H9 (cell line): Measurements from ENCODE around the gene SPRED3. TPM values are rescaled to one million over a fixed set of nuclear protein-coding genes. Genes with fewer than 3 reads are reported as not detected.
A peak's percentile ranks its signal among the peaks of the same experiment; 100 is the strongest.

Source experiments
- DNase-seq: peaks from one replicate; pipeline ENCODE4 v3.0.0-alpha.2; 2017
- H2AFZ ChIP-seq: one replicate; pipeline ENCODE4 v1.6.1; 2013; ENCODE audit warnings: mild to moderate bottlenecking, low read length, control low read depth, moderate library complexity
- H2AK5ac ChIP-seq: 2 replicates; pipeline ENCODE4 v1.6.1; 2013; ENCODE audit warnings: low read length, control low read depth, mixed read lengths; ENCODE audit not compliant: insufficient read length
- H2BK120ac ChIP-seq: one replicate; pipeline ENCODE4 v1.6.1; 2013; ENCODE audit warnings: low read depth, mild to moderate bottlenecking, low read length, control low read depth, inconsistent platforms; ENCODE audit not compliant: poor library complexity, severe bottlenecking
- H2BK12ac ChIP-seq: 2 replicates; pipeline ENCODE4 v1.6.1; 2013; ENCODE audit warnings: low read length, control low read depth, mixed read lengths, low read depth; ENCODE audit not compliant: insufficient read length
- H2BK15ac ChIP-seq: 2 replicates; pipeline ENCODE4 v1.6.1; 2013; ENCODE audit warnings: low read depth, low read length, control low read depth
- H2BK20ac ChIP-seq: one replicate; pipeline ENCODE4 v1.6.1; 2013; ENCODE audit warnings: low read depth, mild to moderate bottlenecking, low read length, control low read depth, inconsistent platforms; ENCODE audit not compliant: poor library complexity, severe bottlenecking
- H2BK5ac ChIP-seq: 2 replicates; pipeline ENCODE4 v1.6.1; 2013; ENCODE audit warnings: low read length, control low read depth, mixed read lengths; ENCODE audit not compliant: insufficient read length
- H3K14ac ChIP-seq: 2 replicates; pipeline ENCODE4 v1.6.1; 2013; ENCODE audit warnings: low read length, control low read depth; ENCODE audit not compliant: insufficient read depth
- H3K18ac ChIP-seq: 2 replicates; pipeline ENCODE4 v1.6.1; 2013; ENCODE audit warnings: low read depth, mild to moderate bottlenecking, mixed read lengths, low read length, control low read depth; ENCODE audit not compliant: insufficient read length
- H3K23ac ChIP-seq: 2 replicates; pipeline ENCODE4 v1.6.1; 2013; ENCODE audit warnings: low read length, control low read depth, mixed read lengths, low read depth; ENCODE audit not compliant: insufficient read length
- H3K23me2 ChIP-seq: 2 replicates; pipeline ENCODE4 v1.6.1; 2013; ENCODE audit warnings: low read depth, mild to moderate bottlenecking, mixed read lengths, low read length, control low read depth; ENCODE audit not compliant: insufficient read length, poor library complexity, severe bottlenecking
- H3K27ac ChIP-seq: 2 replicates; pipeline ENCODE4 v1.5.1; 2013; ENCODE audit warnings: low read length, control low read depth, mixed read lengths, low read depth; ENCODE audit not compliant: insufficient read length
- H3K27me3 ChIP-seq: 2 replicates; pipeline ENCODE4 v1.6.1; 2013; ENCODE audit warnings: low read length, control low read depth, inconsistent platforms; ENCODE audit not compliant: insufficient read depth
- H3K4ac ChIP-seq: 2 replicates; pipeline ENCODE4 v1.6.1; 2013; ENCODE audit warnings: low read depth, mild to moderate bottlenecking, control low read depth, inconsistent platforms, low read length, moderate library complexity
- H3K4me1 ChIP-seq: 2 replicates; pipeline ENCODE4 v1.6.1; 2013; ENCODE audit warnings: low read length, control low read depth, inconsistent platforms; ENCODE audit not compliant: insufficient read depth
- H3K4me2 ChIP-seq: 2 replicates; pipeline ENCODE4 v1.6.1; 2013; ENCODE audit warnings: low read length, control low read depth, mixed read lengths; ENCODE audit not compliant: insufficient read length, insufficient read depth
- H3K56ac ChIP-seq: 2 replicates; pipeline ENCODE4 v1.6.1; 2013; ENCODE audit warnings: low read depth, mild to moderate bottlenecking, mixed read lengths, low read length, control low read depth; ENCODE audit not compliant: insufficient read length
- H3K79me1 ChIP-seq: 2 replicates; pipeline ENCODE4 v1.6.1; 2013; ENCODE audit warnings: low read depth, mild to moderate bottlenecking, moderate library complexity, low read length, control low read depth, inconsistent platforms; ENCODE audit not compliant: insufficient read depth, poor library complexity, severe bottlenecking
- H3K79me2 ChIP-seq: 2 replicates; pipeline ENCODE4 v1.6.1; 2013; ENCODE audit warnings: low read length, control low read depth, inconsistent platforms; ENCODE audit not compliant: insufficient read depth
- H3K9ac ChIP-seq: 2 replicates; pipeline ENCODE4 v1.6.1; 2013; ENCODE audit warnings: low read length, control low read depth, mixed read lengths; ENCODE audit not compliant: insufficient read length; ENCODE audit errors: extremely low read depth
- H3K9me3 ChIP-seq: one replicate; pipeline ENCODE4 v1.6.1; 2013; ENCODE audit warnings: low read depth, low read length, inconsistent platforms; ENCODE audit not compliant: control insufficient read depth
- H3T11ph ChIP-seq: one replicate; pipeline ENCODE4 v1.6.1; 2013; ENCODE audit warnings: mild to moderate bottlenecking, low read length, control low read depth, inconsistent platforms
- H4K20me1 ChIP-seq: one replicate; pipeline ENCODE4 v1.6.1; 2013; ENCODE audit not compliant: control insufficient read depth, insufficient read length, insufficient read depth
- H4K5ac ChIP-seq: 2 replicates; pipeline ENCODE4 v1.6.1; 2013; ENCODE audit warnings: low read depth, mild to moderate bottlenecking, mixed read lengths, low read length, control low read depth; ENCODE audit not compliant: insufficient read length
- H4K8ac ChIP-seq: replicated peaks from 2 replicates; pipeline ENCODE4 v1.6.1; 2013; ENCODE audit warnings: low read length, control low read depth, mixed read lengths, low read depth; ENCODE audit not compliant: insufficient read length
- H4K91ac ChIP-seq: 2 replicates; pipeline ENCODE4 v1.6.1; 2013; ENCODE audit warnings: low read depth, mild to moderate bottlenecking, moderate library complexity, mixed read lengths, low read length, control low read depth; ENCODE audit not compliant: insufficient read length
- H3K27ac Mint-ChIP-seq, 3 experiments: 2 replicates in 2 of 3; 3 replicates in 1 of 3; pipeline ENCODE4 v1.8.0; 2020 to 2021; ENCODE audit warnings: mixed read lengths in 3 of 3, mild to moderate bottlenecking in 1 of 3, moderate library complexity in 1 of 3
- H3K27me3 Mint-ChIP-seq: 2 replicates; pipeline ENCODE4 v1.8.0; 2021; ENCODE audit warnings: low read depth, mild to moderate bottlenecking, moderate library complexity, mixed read lengths
- H3K36me3 Mint-ChIP-seq, 3 experiments: 2 replicates in 2 of 3; 3 replicates in 1 of 3; pipeline ENCODE4 v1.8.0; 2020 to 2021; ENCODE audit warnings: low read depth in 3 of 3, mixed read lengths in 3 of 3; ENCODE audit not compliant: insufficient read depth in 1 of 3
- H3K4me1 Mint-ChIP-seq, 2 experiments: 2 replicates each; pipeline ENCODE4 v1.8.0; 2020; ENCODE audit warnings: mixed read lengths in 2 of 2
- H3K4me3 Mint-ChIP-seq, 2 experiments: 2 replicates in 1 of 2; 3 replicates in 1 of 2; pipeline ENCODE4 v1.8.0; 2020 to 2021; ENCODE audit warnings: mild to moderate bottlenecking in 2 of 2, mixed read lengths in 2 of 2, moderate library complexity in 1 of 2
- H3K9me3 Mint-ChIP-seq, 2 experiments: 2 replicates in 1 of 2; 3 replicates in 1 of 2; pipeline ENCODE4 v1.8.0; 2020; ENCODE audit warnings: mild to moderate bottlenecking in 2 of 2, mixed read lengths in 2 of 2, moderate library complexity in 1 of 2
- CTCF ChIP-seq: fragments of 200-600 bp; sonication (generic); conservative IDR thresholded peaks from 3 replicates; pipeline ENCODE4 v1.8.0; 2021; ENCODE audit warnings: antibody characterized with exemption, mild to moderate bottlenecking
- WGBS: extraction: QIAGEN DNeasy Blood & Tissue Kit; methylation state at CpG from one replicate; pipeline ENCODE4 v1.1.7; 2013; ENCODE audit warnings: missing lambda C conversion rate, low lambda C conversion rate, mixed read lengths; ENCODE audit not compliant: insufficient read length; ENCODE audit errors: extremely low coverage; 5-methylcytosine and 5-hydroxymethylcytosine counted together
- total RNA-seq: library from RNA; stranded (reverse); gene quantifications from 2 replicates; pipeline ENCODE4 v1.2.1, GENCODE V29; 2021

The SPRED3 gene
- total RNA-seq, 1 experiment from 2014 or later, result 16.4 TPM

GRCh38 chr19:38392707-38393308 is 4.3 kb downstream of the SPRED3 start:
- TF ChIP-seq CTCF, result no peak
- H3K36me3 Mint-ChIP-seq, result peaks cover 26 to 43% (median 31%) of the 10 kb centered on the region in 3 experiments
- H3K23ac ChIP-seq, result no peak overlapping the region
- H3K79me2 ChIP-seq, result no peaks in the 10 kb centered on the region; the same call in 1 of the 2 replicates
- peaks cover 23% of the 10 kb centered on the region for H3K23me2 ChIP-seq
- H3K9me3 Mint-ChIP-seq, result no peaks in the 10 kb centered on the region
- no peaks in the 10 kb centered on the region for H3K9me3 ChIP-seq
- peaks cover 25% of the 10 kb centered on the region for H3K27me3 Mint-ChIP-seq
- H2BK12ac ChIP-seq, result no peak overlapping the region
- no peak overlapping the region for H4K5ac ChIP-seq
- no peak overlapping the region for H3K14ac ChIP-seq
- peak overlapping the region in 1 of 2 experiments; percentile 2; a peak in 2 of 5 replicates for H3K4me3 Mint-ChIP-seq
- no peak overlapping the region for H2AK5ac ChIP-seq
- no peaks in the 10 kb centered on the region for H4K20me1 ChIP-seq
- no CpG with 5 or more reads among the region's 6 CpGs for WGBS
- no peak overlapping the region for H4K8ac ChIP-seq
- H2BK5ac ChIP-seq, result no peak overlapping the region
- H2BK120ac ChIP-seq, result no peak overlapping the region
- no peaks in the 10 kb centered on the region; the same call in 1 of the 2 replicates for H3K27me3 ChIP-seq
- no peak overlapping the region for H2BK20ac ChIP-seq
- H3K18ac ChIP-seq, result no peak overlapping the region
- H3K79me1 ChIP-seq, result no peaks in the 10 kb centered on the region
- H3K27ac ChIP-seq, result no peak overlapping the region
- H3K56ac ChIP-seq, result no peak overlapping the region
- no peaks in the 10 kb centered on the region; the same call in 1 of the 2 replicates for H3K4me1 ChIP-seq
- no peak overlapping the region for H4K91ac ChIP-seq
- no peak overlapping the region for H3K9ac ChIP-seq
- H2BK15ac ChIP-seq, result no peak overlapping the region
- peak overlapping the region in 1 of 3 experiments; percentile 20; a peak in 1 of 7 replicates for H3K27ac Mint-ChIP-seq
- no peak overlapping the region for H3K4me2 ChIP-seq
- no peak overlapping the region for H3K4ac ChIP-seq
- H3T11ph ChIP-seq, result no peak overlapping the region
- DNase-seq, result no peak
- peaks cover 41 to 49% of the 10 kb centered on the region in 2 experiments for H3K4me1 Mint-ChIP-seq
- H2AFZ ChIP-seq, result no peak overlapping the region
